AG08396 (cell line): Measurements from ENCODE around the gene SORBS1.
"Not testable (repeated sequence)": the region's sequence is repeated elsewhere in the genome, so short reads cannot be mapped to it uniquely, and the experiment has no call there.

Experiments used
- DNase-seq: peaks from one replicate; pipeline ENCODE4 v3.0.0; 2012; ENCODE audit warnings: low spot score, mixed read lengths

Gene SORBS1

DNA sequence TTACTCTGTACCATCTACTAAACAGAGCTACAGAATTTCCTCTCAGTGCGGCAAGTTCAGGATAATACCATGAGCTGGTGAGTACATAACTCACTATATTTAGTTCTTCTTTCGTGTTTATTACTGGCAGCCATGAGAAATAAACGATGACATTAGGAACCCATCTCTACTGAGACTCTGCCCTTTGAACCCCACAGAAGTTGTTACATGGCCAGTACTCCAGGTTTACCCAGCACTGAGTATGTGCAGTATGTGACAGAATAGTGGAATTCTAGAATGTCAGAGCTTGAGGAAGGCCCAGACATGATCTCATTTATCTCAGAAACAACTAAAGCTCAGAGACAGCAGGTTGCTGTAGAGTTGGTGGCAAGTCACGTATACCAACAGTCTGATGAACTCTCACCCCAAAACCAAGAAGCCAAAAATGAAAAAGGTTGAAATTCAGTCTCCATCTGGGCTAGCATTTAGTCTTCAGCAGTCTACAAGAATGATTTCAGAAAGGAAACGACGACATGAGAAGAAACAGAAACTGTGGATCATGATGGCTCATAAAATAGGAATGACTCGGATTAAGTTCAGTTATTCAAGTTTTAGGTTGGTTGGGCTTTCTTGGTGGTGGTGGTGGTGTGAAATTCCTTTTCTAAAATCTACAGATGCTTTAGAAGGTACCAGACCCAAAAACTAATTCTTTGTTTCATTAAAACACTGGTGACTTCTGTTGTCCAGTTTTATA is 78.5 kb downstream of the SORBS1 start:
- DNase-seq: no peak

DNA sequence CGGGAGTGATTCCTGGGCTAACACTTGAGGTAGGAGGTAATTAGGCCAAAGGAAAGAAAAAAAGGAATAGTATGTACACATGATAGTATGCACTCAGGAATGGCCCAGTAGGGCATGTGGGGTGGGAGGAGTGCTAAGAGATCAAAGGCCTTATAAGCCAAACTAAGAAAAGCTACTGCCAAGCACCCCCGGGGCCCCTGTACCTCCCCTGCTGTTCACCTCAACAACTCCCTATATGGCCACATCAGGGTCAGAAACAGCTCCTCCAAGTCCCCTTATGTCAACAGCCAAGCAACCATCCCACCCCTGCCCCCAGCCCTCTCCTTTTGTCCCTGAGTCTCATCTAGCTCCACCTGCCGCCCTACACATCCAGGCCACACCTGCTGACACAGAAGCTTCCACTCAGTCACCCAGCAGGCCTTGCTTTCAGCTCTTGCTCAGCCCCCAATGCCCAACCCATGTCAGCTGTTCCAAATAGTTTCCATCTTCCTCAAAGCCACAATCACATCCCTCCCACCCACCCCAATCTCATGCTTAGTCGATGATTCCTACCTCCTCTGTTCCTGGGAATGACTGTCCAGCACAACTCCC is 80.2 kb downstream of the SORBS1 start:
- DNase-seq: no peak

DNA sequence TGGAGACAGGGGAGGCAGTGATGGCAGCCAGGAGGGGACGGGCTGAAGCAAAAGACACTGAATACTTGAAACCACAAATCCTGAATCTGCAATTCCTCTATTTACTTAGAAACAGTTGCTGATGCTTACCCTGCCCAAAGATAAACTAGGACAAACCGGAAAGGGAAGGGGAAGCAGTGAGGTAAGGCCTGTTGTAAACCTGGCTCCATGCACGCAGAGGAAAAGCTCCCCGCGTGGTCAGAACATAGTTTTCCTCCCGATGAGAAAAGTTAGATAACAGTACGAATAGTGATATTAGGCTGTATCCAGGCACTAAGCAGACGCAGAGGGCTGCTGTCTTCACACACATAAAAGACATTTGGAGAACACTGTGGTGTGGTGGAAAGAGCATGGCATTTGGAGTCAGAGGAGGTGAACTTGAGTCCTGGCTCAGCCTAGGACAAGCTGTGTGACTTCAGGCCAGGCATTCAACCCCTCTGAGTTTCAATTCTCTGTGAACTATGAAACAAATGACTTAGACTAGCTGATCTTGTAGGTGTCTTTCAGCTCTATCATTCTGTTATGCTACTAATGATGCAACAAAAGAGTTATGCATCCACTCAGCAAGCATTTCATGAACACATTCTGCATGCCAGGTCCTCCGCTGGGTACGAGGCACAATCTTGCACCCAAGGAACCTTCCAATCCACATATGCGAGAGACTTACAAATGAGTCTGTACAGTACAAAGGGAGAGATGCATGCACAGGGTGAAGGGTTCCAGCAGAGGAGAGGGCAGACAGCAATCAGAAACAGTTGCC is 80.9 kb downstream of the SORBS1 start:
- DNase-seq: no peak

DNA sequence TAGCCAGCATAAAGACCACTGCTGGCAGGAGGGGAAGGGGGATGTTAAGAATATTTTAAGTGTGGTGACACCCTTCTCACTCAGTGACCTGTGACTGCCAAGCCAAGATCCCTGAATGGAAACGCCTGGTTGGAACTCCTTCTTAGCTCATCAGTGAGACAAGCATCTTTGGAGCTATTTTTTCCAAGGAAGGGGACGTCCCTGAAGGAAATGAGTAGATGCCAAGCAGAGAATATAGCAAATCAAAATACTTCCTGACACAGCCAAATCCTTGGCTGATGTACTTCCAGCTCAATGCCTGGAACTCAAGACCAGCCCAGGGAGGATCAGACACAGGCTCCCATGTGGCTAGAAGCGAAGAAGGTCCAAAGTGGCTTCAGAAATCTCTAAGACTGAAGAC is 82.2 kb downstream of the SORBS1 start:
- DNase-seq: no peak

DNA sequence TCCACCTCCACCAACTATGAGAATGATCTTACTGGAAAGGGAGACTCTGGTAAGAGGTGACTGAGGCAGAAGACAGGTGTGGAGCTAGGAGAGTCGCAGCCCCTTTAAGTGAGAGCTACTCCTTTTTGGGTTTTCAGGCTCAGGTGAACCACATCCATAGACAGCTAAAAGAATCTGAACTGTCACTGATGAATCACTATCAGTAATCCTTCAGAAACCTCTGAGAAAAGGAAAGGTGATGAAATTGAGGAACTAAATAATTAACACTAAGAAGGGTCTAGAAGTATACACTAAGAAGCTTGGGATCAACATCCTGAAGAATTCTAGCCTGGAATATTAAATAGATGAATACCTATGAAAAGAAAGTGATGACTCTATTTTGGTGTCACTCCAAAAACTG is 83.0 kb downstream of the SORBS1 start:
- DNase-seq: no peak

DNA sequence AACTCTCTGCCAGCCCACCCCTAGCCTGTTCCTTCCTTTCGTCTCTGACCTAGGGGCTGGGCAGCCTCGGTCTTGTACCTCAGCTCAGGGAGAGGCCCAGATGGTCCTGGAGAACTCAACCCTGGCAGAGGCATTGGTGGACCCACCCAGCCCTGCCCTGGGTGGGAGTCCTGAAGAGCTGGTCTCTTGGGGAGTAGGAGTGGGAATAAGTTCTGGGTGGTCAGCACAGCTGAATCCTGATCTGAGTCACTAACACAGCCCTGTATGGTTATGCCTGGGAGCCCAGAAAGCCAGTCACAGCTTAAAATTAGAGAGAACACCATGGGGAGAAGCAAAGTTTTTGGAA is 84.0 kb downstream of the SORBS1 start:
- no peak for DNase-seq

DNA sequence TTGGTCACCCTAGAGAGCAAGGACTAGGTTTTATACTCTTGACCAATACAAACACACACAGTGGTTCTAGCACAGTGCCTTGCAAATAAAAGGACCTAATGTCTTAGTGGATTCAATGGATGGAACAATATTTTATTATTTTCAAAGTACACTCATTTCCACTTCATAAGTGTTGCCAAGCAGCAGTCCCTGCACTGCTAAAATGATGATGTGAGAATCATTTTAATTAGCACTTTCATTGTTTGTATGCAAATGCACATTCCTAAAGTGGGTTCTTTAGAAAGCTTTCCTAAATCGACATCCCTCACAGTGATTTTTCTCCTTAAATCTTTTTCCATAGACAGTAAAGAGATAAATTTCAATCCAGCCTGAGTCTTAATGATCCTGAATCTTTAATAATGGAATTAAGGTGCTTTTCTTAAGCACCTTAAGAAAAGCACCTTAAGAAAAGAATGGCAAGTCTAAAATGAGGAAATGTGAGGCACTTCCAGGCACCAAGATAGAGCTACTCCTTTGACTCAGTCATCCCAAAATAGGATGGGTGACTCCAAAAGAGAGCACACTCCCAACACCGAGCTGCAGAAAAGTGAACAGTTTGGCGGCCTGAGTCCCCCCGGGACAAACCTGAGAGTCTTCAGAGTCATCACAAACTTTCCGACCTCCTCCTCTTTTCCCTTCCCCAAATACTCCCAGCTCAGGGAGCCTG is 84.5 kb downstream of the SORBS1 start:
- no peak for DNase-seq

DNA sequence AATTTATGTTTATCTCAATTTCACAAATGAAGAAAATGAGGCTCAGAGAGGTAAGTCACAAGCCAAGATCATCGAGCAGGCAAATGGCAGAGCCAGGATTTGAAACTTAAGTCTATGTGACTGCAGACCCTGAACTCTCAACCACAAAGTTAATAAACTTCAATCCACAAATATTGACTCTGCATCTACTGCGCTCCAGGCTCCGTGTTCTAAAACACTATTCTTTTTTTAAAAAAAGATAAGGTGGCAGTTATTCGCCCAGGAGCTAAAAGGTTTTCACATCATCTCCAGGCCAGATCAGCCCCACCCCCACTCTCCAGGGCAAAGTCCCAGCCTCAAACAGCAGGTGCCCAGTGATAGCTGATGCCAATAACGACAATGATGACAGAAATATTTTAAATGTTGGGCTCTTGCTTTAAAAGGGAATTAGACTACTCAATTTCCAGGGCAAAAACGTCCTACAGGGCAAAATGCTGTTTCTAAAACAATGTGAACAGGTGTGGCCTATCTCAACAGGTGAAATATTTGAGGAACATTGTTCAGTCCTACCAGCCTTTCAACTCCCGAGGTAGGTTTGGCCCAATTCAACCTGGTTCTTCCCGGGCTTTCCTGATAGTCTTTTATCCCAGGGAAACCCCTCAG is 85.2 kb downstream of the SORBS1 start:
- no peak for DNase-seq

DNA sequence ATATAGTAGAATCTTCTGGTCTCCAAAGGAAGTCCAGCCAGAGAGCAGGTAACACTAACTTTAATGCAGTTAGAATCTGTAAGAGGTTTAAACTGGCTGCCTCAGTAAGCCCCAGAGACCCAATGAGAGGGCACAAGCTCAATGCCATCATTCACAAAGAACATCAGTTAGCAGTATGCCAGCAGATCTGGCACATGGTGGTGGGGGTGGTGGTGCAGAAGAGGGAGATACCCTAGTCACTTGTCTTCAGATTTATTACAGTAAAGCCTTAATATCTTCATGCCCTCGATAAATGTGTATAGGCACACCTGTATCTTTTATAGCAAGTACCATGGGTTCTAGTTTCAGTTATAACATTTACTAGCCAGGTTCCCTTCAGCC is 86.2 kb downstream of the SORBS1 start:
- no peak for DNase-seq

DNA sequence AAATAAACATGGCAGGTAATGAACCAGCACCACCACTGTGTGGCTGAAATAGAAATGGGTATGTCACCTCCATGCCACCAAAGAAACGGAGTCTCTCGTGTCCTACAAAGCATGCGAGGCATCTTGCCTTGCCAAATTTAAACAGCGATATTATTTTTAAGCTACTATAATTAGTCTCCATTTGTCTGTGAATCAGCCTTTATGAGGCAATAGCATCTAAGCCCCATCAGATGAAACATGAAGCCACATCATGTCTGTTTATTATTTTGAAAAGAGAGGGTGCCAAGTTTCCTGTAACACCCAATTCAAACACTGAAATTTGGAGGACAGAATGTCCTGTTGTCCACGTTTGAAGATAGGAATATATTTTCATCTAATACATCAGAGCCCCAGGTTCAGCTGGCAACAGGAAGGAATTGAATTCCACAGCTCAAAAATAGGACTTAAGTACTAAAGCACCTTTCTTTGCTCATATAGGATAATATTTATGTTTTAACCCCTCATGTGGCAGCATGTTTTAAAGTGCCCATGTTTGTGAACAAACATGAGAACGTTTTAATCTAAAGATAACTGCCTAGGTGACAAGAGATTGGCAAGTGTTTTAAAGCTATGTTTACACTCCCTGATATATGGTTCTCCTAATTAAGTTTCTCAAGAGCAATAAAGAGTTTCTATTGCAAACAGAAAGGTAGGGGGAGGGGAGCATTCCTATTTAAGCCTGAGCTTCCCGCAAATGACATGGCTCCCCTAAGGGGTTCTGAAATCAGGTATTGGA is 86.8 kb downstream of the SORBS1 start:
- no peak for DNase-seq

DNA sequence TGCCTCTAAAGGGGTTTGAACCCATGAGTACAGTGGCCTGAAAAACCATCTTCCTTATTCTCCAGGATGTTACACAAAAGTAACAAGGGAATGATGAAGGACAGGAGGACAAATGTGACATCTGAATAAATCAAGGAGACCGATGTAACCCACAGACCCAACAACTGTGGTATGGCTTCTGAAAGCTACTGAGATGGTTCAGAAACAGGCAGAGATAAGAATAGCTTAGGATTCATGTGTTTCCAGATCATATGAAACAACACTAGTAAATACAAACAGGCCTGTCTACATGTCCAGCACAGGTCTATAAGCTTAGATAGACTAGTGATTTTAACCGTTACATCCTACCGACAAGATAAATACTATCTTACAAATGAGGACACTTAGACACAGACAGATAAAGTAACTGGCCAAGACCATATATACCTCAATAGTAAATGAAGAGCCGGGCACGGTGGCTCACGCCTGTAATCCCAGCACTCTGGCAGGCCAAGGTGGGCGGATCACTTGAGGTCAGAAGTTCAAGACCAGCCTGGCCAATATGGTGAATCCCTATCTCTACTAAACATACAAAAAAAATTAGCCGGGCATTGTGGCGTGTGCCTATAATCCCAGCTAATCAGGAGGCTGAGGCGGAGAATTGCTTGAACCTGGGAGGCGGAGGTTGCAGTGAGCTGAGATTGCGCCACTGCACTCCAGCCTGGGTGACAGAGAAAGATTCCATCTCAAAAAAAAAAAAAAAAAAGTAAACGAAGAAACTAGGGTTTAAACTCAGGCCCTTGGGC is 88.7 kb downstream of the SORBS1 start:
- DNase-seq: no peak

DNA sequence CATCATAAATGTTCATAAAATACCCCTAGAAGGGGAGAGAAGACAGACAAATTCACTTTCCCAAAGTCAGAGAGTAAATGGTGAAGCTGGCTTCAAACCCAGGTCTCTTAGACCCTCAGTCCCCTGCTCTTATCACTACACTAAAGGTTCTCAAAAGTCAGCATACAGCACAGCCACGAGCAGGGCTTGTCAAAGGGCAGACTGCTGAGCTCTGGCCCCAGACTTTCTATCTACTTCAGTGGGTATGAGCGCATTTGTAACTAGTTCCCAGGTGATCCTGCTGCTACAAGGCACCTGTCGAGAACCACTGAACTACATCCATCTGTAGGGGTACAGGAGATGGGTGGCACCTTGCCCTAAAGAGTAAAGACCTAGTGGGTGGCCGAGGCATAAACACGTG is 91.5 kb downstream of the SORBS1 start:
- no peak for DNase-seq

DNA sequence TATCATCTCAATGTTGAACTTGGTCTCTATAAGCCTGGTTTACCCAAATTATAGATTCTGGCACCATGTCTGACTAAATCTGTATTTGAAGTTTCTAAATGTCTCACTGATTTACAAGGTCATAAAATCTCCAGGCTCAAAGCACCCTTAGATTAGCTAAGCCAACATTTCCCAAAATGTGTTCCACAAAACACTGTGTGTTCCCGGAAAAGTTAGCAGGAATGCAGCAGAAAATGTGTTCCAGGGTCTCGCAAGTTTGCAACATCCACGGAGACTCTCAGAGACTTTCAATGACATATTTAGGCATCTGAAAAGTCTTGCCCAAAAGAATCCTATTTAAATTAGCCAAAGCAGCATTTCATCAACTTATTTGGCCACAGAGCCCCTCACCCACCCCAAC is 91.9 kb downstream of the SORBS1 start:
- DNase-seq: no peak

DNA sequence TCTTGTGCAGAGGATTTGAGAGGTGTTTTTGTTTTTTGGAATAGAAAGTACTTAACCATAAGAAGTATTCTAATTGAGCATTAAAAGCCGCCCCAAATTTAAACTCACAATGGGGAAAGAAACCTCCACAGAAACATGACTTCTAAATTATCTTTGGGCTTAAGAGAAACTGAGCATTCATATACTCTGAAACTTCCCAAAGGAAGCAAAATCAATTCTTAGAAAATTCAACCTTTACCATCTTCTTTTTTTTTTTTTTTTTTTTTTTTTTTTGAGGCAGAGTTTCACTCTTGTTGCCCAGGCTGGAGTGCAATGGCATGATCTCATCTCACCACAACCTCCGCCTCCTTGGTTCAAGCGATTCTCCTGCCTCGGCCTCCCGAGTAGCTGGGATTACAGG is 93.5 kb downstream of the SORBS1 start:
- not testable (repeated sequence) for DNase-seq

DNA sequence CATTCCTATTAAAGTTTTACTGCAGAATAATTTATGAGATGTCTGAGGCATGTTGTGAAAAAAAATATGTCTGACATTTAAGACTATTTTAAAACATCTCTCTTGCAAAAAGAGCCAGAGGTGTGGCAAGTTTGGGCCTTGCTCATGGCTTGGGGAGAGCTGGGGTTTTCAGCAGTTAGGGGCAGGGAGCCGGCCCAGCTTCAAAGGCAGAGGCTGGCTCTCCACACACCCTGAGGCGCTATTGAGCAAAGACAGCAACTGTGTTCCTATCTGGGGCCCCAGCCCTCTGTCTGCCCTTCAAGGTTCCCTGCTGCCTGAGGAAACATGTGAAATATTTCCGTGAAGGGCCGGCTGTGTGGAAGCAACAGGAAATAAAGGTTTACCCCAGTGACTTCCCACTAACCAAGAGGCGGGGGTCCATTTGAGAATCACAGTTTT is 94.0 kb downstream of the SORBS1 start:
- no peak for DNase-seq

DNA sequence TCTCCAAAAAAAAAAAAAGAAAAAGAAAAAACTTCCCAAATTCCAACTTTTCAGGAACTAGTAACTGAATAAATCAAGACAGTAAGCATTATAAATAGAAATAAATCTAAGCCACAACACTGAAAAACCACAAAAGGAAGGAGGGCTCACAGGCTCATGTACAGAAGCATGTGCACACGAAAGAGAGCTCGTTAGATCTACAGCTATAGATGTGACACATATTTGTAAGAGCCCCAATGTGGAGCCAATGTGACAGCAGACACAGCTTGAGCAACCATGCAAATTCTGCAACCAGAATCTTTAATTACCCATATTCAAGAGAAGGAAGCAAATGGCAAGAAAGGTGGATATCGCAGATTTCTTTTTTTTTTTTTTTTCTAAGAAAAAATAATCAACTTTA is 94.7 kb downstream of the SORBS1 start:
- no peak for DNase-seq

DNA sequence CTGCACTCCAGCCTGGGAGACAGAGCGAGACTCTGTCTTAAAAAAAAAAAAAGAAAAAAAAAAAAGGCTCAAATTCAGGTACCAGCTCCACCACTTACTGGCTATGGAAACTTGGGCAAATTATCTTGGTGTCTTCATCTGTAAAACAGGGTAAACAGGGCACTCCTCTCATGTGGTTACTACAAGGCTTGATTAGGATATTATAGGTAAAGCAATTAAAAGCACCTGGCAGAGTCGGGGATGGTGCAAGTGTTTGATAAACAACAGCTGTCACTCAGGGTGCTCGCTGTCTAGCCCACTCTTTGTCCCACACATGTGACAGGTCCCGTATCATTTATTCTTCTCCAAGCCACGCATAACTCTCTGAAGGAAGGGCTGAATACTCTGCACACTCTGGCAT is 96.9 kb downstream of the SORBS1 start:
- no peak for DNase-seq

DNA sequence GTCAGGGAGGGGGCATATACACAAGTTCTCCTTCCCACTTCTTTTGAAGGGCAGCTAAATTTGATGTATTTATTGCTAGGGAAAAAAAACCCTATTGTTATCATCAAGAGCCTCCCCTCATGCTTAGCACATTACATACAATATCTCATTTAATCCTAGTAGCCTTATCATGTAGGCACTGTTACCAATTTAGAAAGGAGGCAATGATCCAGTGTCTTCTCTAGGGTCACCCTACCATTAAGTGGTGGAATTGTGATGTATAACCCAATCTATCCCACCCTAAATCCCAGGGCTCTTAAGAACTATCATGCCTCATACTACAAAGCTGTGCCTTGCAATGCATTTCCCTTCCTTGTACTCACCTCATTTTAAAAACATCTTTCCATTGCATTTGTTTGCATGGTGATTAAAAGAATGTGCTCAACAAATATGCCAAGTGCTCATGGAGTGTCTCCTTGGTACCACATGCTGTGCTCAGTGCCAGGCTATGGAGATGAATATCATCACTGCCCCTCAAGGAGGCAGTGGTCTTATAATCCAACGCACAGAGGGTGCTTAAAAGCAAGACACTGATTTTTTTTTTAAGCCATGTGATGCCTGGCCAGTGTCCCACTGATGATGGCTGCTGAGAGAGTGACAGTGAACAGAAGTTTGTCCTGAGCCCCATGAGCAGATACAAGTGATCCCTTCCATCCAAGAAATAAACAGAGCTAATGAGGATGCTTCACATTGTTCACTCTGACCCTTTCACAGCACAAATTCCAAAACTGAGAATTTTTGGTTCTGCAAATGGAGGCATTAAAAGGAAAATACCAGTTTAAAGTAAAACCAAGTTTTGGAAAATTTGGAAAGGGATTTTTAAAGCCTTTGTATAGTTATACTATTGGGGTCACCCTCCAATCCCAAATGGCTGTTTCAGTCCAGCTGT is 98.2 kb downstream of the SORBS1 start:
- DNase-seq: no peak

DNA sequence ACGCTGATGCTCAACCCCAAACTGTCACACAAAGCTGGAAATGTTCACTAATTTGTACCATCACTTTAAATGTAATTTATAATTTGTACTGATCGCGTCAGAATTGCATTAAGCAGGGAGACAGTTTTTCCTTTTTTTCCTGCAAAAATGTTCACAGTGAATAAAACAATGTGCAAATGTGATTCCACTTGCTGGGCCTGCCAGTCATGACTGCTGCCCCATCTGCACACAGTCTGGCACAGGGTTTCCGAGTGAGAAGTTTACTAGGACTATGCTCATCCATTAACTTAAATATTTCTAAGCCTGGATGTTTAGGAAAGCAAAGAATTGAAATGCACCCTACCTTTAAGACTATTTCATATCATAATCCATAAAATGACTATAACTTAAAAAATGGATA is 99.6 kb downstream of the SORBS1 start:
- DNase-seq: no peak
